CD4-positive, alpha-beta T cell treated with Interleukin-15 for 4 hours (primary cell): ENCODE results near the gene AMOTL2.

Experiments used
- DNase-seq: peaks from one replicate; pipeline ENCODE4 v3.0.0-alpha.2; 2020; ENCODE audit warnings: low spot score

AMOTL2 gene

DNA sequence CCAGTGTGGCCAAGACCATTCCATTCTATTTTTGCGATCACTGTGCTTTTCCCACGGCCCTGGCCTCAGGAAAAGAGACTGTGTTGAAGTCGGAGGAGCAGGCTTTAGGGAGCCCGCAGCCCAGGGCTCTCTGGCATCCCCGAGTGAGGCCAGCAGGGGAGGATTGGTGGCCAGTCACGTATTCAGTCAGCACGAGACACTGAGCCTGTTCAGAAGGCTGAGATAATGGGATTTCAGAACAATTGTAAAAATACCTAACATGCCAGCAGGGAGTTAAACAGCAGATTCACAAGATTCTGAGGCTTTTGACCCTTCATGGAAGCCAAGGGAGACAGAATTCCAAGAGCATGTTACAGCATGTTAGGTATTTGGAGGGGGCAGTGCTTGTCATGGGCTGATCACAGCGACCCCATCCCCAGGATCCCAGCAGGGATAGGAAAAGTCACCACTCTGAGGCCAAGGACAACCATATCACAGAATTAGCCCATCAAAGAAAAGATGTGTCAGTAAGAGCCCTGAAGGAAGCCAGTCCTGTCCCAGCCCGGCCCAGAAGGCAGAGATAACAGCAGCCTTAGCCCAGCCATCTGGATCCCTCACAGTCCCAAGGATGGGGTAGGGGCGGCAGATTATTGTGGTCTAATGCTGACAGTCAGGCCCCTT, 40.6 kb downstream of the AMOTL2 start:
- DNase-seq = no peak

DNA sequence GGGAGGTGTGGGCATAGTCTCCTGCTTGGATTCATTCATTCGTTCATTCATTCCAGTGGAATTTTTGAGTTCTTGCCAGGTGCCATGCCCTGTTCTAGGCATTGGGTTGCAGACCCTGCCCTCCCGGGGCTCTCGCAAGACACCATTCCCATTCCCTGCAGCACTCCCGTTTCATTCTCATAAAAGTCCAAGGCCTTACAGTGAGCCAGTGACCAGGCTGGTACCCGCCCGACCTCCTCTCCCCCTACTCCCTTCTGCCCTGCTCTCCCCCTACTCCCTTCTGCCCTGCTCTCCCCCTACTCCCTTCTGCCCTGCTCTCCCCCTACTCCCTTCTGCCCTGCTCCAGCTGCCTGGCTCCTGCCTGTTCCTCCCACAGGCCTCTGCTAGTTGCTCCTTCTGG, 41.9 kb downstream of the AMOTL2 start:
- DNase-seq = no peak

DNA sequence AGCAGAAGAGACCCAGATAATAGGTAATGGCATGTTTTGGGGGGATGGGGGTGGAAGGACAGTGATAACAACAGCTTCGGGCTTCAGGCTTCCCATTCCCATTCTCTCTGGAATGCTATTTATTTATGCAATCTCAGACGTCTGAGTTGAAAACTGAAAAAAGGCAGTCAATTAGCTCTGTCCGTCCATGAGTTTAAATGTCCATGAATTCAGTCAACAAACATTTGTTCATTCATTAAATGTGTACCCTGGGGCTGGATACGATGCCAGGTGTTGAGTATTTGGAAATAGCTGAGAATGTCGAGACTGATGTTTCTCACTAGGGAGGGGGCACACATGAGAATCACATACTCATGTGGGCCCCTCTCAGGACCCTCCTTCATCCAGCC, 42.4 kb downstream of the AMOTL2 start:
- no peak for DNase-seq

DNA sequence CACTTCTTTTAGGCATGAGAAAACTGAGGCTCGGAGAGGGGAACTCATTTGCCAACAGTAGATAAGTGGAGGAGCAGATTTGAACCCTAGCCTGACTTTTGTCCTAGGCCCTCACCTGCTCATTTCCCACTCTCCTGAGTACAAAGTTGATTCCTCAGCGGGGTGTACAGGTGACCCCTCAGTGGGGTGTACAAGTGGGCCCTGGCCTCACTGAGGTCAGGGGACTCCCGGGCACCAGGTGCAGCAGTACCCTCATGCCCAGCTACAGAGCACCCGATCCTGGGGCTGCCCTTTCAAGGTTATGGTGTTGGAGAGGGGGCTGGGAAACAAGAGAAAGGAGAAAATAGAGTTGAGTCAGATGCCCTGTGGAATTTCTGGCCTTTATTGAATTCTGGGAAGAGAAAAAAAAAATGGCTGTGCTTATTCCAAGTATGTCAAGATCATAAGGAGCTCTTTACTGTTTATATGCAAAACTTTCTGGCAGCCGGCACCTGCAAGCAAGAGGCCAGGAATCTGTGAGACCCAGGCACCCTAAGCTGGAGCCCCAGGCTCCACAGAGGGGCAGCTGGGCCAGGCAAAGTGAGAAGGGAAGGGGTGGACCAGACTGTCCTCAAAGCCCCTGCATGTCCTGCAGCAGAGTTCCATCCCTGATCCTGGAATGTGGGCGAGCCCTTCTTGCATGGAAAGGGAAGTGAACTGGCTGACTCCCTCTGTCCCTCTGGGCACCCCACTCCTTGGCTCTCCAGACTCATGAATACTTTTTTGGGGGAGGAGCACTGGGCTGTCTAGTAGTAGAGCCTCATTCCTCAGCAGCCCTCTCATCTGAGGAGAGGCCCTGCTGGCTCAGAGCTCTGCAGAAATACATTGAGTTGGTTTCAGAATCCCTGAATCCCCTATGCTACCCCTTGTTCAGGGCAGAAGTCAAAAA, 43.1 kb downstream of the AMOTL2 start:
- DNase-seq = no peak

DNA sequence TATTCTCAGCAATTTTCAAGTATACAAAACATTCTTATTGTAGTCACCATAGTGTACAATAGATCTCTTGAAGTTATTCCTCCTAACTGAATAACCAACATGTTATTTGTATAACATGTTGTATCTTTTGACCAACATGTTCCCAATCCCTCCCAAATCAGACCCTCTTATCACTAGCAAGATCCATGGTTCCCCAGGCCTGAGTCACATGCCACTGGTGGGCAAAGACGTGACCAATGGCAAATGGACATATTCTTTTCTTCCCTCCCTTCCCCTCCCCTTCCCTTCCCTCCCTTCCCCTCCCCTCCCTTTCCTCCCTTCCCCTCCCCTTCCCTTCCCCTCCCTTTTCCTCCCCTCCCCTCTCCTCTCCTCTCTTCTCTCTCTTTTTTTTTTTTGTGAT, 45.4 kb downstream of the AMOTL2 start:
- DNase-seq = no peak

DNA sequence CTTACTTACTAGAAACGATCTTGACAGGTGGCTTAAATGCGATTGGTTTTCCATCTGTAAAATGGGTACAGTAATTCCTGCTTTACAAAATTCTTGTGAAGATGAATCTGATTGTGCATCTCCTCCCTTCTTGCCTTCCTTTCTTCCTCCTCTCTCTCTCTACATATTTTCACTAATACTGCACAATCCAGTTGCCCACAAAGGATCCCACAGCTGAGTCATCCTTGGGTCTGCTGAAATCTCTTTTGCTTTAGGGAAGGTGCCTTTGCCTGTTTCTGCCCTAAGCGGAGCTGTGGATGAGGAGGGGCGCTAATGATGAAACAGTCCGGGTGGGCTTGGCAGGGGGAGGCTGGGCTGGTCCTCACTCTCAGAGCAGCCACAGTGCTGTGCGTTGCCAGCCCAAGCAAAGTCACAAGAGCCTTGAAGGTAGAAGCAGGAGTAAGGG, 46.1 kb downstream of the AMOTL2 start:
- DNase-seq = no peak

DNA sequence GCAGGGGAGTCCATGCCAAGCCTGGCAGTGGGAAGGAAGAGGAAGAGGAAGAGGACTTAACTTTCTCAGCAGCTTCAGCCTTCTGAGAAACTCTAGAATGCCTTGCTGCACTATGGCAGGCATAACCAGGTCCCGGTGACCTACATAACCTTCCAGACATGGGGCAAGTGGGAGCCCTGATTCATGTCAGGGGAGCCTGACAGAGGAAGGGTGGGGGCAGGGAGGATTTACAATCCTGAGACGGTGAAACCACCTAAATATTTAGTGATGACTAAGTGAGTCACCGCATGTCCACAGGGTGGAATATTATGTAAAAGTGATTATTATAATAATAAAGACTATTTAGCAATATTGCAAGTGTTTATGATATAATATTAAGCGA, 46.7 kb downstream of the AMOTL2 start:
- no peak for DNase-seq

DNA sequence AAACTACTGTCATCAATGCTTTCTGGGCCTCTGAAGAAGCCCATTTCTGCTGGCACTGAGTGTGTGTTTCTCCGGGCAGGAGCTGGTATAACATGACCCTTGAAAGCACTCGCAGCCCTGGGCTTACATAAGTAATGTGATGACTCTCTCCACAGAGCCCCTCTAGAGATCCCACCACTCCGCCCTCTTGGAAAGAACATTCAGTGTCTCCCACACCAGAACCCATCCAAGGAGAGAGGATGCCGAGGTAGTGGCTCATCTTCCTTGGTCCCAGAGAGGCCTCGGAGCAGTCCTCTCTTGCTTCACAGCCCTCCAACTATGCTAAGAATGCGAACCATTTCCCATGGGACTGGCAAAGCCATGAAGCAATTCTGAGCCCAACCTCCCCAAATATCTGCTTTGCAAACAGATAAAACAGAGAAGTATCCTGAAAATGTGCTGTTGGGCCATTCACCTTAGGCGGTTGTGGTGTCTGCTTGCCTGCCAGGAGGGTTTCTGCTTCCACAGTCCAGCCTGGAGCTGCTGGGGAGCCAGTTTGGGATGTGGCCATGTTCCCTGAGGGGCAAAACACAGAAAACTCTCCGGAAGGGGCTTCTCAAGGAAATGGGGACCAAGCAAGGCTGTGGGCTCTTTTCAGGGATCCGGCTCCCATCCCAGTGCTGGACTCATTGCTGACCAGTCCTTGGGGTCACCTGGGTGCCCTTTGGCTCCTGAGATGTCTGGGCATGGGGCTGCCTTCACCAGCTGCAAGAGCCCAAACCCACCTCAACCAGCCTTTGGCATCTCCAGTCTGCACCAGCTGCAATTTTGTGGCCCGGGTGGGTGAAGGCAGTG, 47.3 kb downstream of the AMOTL2 start:
- no peak for DNase-seq

DNA sequence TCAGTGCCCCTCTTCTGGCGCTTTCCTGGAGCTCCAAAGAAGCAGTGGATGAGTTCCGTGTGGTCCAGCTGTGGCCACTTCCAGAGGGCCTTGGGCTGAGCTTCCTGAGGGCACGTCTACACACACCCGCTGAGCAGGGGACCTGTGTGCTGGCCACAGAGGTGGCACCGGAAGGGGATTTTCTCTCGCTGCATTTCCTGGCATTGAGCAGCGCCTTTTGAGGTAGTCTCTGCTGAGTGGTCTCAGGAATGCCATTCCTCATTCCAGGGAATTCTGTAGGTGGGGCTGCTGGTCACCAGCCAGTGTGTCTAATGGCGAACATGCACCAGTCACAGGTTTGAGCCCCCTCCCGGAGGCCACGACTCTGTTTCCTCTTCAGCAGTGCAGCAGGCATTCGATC, 48.1 kb downstream of the AMOTL2 start:
- DNase-seq = no peak

DNA sequence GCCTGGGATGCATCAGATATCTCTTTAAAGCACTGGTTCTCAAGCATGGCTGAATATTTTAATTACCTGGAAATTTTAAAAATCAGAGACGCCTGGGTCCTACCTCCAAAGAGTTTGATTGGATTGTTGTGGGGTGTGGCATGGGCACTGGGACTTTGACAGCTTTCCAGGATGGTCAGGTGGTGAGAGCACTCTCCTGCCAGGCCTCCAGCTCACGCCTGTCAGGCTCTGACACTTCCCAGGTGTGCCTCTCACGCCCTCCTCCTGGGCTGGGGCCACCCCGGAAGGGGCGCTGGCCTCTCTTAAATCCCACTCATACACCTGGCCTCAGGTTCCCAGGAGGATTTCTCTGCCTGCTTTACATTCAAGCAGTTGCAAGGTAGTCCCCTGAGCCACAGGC, 48.5 kb downstream of the AMOTL2 start:
- DNase-seq = no peak

DNA sequence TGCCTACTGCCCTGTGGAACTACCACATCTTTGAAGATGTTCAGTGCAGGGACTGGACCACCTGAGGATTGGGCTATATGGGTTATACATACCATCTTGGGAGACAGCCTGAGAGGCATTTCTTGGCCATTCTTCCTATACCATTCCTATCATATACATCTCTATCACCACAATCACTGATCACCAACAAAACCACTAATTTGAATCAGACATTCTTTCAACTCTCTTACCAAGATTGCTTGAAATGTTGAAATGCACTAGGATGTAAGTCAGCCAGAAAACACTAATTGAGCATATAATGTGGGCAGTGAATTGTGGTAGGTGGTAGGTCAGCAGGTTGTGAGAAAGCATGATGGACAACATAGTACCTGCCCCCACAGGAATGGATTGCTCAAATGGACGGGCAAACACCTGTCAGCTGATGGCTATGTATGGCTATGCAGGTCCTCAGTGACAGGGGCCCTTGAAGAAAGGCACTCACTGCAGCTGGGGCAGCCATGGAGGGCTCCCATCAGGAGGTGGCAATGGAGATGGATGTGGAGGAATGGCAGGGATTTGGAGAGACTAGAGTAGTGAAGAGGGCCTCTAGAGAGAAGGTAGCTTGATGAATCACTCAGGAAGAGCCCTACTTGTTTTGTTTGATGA, 49.1 kb downstream of the AMOTL2 start:
- no peak for DNase-seq

DNA sequence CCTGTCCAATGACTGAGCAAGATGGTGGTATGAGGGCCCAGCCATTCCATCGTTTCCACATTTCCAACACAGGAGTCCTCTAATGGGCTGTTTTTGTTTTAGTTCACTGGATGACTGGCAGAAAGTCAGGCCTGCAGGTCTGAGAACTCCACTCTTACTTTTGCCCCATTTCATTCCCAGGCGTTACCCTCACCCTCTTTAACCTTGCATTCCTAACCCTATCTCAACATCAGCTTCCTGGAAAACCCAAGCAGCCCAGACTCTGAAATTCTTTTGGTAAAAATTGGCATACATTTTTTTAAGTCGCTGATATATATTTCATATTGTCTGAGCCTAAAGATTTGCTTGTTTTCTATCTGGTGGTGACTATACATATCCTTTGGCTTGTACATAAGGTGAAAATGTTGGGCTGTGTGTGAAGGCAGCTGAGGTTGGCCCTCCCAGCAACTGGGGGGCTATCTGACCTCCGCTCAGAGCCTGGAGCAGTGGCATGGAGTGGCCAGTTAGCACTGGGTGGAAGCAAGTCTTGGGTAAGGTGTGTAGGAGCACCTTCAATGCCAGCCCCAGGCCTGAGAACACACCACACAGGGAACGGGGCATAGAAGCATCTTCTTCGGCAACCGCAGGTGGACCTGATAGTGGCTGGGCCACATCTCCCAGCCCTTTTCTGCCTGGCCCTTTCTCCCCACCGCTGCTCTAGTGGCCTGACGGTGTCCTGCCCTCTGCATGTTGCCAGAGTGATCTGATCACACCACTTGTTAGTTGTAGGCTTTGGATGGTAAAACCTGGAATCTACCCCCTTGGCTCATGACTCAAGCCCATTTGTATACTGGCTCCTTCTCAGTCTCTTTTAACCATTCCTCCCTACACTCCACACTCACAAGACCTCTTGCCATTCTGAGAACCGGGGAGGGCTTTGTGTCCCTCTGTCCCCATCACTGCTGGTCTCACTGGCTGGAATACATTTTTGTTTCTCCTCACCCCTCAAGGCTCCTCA, 50.0 kb downstream of the AMOTL2 start:
- DNase-seq = no peak

DNA sequence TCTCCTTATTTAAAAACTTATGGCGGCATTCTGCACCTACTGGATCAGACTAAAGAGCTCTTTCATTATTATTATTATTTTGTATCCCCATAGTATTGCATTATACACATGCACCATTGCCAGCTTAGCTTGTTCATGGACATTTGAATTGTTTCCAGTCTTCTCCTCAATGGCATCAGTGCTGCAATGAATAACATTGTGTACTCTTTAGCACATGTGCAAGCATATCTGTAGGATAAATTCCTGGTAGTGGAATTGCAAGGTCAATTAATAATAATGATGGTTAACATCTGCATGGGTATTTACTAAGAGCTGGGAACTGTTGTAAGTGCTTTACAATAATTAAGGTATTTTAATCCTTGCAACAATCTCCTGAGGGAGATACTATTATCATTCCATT, 52.0 kb downstream of the AMOTL2 start:
- DNase-seq = no peak

DNA sequence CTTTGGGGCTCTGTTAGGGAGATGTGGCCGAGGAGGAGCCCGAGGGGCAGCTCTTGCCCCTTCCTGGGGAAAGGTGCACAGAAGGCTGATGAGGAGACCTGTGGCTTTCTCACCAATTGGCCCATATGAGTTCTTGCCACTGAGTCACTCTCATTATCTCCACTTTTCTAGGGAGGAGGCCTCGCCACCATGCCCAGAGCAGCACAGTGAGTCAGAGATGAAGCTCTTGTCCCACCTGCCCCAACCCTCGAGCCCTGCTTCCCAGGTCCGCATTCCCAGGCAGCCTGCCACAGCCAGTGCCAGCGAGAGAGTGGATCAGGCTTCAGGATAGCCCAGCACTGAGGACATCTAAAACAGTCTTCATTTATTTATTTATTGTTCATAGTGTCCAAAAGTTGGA, 53.5 kb downstream of the AMOTL2 start:
- no peak for DNase-seq

DNA sequence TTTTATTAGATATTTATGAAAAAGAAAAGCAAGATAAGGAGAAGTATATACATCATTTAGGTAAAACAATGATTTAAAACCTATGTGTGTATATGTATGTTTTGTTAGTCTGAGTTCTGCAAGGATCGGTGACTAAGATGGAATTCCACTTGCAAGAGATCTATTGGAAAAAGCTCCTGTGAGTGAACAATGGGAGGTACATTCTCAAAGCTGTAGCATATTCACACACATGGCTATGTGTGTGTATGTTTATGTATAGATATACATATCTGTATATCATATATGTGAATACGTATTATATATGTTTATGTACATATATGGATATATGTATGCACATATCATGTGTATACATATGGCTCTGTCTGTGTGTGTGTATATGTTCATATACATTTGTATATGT, 54.3 kb downstream of the AMOTL2 start:
- no peak for DNase-seq

DNA sequence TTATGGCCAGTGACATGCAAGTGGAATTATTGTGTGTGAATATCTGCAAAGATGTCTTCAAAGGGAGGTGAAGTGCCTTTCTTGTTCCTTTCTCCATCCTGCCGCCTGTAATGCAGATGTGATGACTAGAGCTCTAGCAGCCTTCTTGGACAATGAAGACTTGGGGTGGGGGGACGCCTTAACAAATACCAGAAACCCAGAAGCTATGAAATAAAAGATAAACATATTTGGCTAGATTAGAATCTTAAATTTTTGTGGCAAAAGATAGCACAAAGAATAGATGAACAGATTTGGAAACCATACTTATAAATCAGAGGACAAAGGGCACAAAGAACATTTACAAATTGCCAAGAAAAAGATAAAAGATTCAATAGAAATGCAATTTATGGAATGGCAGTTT, 56.1 kb downstream of the AMOTL2 start:
- DNase-seq = no peak

DNA sequence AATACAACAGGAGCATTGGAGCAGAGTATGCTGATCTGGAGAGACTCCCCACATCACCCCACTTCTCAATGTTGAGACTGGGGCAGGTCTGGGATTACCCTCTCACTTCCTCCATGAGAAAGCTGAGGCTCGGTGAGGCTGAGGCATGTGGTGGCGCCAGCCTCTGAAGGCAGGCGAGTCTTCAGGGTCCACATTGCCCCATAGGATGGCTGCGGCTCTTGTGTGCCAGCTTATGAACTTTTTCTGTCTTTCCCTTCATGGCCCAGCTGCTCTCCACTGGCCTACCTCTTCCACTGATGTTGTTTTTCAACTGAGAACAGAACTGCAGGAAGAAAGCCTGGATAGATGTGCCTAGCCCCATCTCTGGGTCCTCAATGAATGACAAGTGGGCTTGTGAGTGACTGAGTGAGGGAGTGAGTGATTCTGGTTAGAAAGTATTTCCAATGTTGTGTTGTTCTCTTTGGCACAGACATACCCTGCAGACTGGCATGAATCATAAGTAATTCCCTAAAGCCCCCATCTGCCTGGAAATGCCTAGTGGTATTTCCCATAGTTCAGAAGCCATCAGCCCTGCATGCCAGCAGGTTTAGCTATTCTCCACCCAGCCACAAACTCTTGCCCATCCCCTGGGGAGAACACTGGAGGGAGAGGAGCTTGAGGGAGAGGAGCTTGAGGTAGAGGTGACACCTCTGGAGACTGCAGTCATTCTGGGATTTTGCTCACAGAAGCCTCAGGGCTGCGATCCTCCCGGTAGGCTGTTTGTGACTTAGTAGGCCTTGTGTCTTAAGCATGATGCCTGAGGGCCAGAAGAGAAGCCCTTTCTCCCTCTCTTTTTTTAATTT, 56.9 kb downstream of the AMOTL2 start:
- DNase-seq = no peak

DNA sequence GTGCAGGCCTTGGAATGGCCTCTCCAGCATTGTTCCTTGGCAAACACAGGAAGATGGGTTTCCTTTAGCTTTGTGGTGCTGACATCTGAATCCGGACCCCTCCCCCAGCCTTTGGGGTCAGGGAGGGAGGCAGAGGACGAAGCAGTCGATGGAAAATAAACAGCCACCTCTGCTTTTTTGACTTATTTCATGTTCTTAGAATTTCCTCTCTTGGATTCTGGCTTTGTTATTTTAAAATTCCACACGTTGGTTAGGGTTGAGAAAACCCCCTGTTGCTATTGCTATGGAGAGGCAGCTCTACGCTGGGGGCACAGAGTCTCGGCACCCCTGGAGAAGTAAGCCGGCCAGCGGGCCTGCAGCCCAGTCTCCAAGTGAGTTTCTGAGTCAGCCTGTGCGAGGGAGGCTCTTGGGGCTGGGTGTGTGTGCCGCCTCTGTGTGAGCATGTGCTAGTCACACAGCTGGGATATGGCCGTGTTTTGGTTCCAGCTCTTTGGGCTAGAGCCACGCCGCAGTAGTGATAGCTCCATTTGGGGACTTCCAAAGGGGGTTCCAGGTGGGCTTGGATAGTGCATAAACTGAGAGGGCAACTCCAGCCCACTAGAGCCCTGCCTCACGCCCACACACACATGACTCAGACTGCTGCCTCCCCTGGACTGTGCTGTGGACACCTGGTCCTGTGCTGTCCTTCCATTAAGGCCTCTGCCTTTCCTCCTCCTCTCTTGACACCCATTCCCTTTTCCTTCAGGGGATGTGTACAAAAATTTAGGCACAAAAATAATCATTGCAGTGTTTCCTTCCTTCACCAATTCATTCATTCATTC, 58.8 kb downstream of the AMOTL2 start:
- DNase-seq = no peak
